ENCODE data around the gene DHRS11.

The DHRS11 gene, protein sequence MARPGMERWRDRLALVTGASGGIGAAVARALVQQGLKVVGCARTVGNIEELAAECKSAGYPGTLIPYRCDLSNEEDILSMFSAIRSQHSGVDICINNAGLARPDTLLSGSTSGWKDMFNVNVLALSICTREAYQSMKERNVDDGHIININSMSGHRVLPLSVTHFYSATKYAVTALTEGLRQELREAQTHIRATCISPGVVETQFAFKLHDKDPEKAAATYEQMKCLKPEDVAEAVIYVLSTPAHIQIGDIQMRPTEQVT

DNA sequence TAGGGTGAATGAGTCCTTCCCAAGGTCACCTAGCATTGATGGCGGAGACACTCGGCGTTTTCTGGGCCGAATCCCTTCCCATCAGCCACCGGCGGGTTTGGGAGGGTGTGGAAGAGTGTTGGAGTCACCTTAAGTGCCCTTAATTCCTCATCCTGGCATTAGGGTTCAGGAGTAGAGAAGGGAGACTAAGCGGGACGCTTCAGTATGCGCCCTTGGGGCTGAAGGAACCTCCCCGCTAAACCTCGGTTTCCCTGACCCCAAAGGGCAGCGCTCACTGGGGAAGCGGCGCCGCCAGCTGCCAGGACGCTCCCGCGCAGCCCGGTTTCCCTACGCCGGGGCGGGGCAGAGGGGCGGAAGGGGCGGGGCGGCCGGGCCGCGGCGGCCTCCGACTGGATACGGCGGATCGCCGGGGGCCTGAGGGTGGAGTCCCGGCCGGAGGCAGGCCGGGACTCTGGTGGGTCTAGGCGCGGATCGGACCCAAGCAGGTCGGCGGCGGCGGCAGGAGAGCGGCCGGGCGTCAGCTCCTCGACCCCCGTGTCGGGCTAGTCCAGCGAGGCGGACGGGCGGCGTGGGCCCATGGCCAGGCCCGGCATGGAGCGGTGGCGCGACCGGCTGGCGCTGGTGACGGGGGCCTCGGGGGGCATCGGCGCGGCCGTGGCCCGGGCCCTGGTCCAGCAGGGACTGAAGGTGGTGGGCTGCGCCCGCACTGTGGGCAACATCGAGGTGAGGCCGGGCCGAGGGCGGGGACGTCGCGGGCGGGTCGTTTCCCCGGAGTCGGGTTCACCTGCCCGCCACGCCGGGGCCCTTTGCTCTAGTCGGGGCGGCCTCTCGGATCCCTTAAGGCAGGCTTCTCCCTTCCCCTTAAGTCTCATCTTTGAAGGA is at the start of gene DHRS11:
TSS of gene DHRS11 (plus strand) at position 446 of the 882 bp plus-strand sequence. CDS start at position 577, 131 bp downstream.
- peak; percentile 19 to 71 (median 55) for DNase-seq

DNA sequence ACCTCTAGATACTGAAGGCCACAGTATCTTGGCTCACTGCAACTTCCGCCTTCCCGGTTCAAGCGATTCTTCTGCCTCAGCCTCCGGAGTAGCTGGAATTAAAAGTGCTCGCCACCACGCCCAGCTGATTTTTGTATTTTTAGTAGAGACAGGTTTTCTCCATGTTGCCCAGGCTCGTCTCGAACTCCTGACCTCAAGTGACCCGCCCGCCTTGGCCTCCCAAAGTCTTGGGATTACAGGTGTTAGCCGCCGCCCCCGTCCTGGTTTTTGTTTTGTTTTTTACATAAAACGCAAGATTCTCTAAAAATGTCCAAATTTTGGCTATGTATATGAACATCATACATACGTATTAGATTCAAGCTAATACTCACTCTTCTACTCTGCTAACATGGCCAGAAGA is 48.9 kb upstream of the DHRS11 start:
- no peak for DNase-seq

DNA sequence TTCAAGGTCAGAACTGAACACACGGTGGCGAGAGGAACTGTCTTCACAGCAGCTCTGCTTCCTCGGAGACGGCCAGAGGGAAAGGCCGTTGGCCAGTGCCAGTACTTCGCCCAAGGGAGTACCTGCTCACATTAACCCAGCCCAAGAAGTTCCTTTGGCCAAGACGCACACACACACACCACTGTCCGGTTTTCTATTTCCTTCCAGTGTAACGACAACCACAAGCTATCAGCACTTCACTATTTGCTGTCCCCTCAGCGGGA is 47.7 kb upstream of the DHRS11 start:
- DNase-seq: no peak

DNA sequence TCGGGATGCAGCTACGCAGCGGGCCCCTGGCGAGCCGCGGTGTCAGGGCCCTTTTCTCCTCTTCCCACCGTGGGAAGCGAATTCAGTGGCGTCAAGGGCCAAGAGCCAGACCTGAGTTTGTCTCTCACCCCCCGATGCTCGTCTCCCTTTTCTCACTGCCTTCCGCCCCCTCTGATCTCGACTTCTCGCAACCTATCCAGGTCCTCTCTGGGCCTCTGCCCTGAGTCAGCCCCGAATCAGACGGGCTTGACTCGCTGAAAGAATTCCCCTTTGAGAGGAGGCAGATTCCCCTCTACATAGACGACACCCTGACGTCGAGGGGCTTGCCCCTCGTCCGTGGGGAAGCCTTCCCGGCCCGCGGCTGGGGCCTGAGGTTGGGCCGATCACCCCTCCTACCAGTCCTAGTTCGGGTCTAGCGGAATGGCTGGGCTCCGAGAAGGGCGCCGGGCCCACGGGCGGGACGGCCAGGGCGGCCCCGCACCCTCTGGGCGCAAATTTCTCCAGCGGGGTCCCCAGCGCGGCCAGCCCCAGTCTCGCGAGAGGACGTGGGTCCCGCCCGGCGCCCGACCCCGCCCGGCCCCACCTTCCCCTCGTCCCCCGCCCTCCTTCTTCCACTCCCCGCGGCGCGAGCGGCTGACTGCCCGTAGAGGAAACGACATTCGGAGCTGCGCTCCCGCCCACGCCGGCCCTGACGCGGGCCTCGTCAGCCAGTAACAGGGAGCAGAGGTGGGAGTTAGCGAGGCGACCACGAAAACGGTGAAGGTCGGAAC is 47.2 kb upstream of the DHRS11 start, which contains the start of gene GGNBP2:
TSS of gene GGNBP2 (plus strand) at position 613 of the 770 bp plus-strand sequence. CDS start 806 bp downstream, outside the sequence.
- DNase-seq: peak; percentile 79 to 92 (median 89)

DNA sequence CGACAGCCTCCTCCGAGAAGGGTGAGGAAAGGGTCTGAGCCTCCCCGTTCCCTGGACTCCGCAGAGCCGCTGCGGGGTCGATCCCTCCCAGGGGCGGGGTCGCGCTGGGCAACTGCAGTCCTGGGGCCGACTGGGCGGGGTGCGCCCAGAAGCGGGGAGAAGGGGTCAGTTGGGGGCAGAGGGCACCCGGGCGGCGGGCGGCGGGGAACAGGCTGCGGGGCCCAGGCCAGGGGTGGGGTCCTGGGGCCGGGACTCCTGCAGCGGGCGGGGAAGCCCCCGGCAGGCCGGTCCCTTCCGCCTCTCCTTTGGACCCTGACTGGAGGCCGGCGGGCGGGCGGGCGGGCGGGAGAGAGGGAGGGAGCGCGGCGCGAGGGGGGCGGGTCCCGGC is 46.6 kb upstream of the DHRS11 start:
- DNase-seq: no peak

DNA sequence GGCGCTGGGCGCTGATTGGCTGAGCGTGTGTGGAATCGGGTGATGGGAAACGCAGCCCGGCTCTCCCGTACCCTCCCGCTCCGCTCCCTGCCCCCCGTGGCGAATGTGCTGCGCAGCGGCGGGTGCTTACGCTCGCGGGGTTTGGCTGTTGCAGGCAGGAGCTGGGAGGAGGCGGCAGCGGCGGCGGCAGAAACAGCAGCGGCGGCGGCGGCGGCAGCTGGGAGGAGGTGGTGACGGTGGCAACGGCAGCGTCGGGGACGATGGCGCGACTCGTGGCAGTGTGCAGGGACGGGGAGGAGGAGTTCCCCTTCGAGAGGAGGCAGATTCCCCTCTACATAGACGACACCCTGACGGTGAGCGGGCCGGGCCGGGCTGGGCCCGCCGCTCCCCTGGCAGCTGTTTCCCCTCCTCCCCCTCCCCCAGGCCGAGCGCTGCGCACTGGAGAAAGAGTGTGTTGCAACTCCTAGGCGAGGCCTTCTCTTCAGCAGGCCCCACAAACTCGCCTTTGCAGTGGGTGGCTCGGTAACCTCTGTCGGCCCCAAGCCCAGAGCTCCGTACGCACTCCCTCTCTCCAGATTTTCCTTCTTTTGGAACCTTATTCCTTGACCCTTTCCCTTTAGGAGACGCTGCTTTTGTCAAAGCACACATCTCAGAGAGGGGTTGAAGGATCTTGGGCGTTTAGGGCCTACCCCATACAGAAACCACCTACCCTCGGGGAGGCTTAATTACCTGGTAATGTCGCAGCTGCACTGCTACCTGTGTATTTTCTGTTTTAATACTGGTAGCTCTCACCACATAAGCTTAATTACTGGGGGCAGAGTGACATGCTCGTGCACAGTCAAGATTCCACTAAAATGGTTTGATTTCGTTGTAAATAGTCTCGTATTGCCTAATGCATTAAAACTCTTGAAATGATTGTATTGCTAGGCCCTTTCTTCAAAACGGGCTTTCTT is 45.9 kb upstream of the DHRS11 start:
- DNase-seq: peak; percentile 93 to 97 (median 96)

DNA sequence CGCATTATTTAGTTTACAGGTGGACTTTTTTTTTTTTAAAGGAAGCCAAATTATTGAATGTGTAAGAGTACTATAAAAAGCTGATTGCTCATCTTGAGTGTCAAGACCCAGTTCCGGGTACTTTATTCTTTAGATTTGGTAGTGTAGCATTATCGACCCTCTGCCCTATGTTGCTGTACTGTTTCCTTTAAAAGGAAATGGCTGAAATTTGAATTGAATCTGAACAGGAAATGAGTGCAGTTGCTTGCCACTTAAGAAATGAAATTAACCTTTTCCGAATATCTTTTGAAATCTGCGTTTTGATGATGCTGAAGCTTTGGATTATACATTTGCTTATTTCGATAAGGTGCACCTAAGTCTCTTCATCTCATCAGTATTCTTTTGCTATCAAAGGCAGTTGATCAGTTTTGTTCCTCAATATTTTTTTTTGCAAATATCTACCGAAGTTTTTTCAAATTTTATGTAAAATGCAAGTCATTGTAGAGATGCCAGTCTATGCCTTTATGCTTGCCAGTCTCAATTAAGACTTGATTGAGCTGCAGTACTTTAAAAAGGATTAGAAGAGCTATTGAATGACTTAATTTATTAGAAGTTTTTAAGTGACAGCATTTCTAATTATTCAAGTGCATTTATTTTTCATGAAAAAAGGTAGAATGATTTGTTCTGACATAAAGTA is 45.1 kb upstream of the DHRS11 start:
- peak in 1 of 6 experiments; percentile 51 for DNase-seq

DNA sequence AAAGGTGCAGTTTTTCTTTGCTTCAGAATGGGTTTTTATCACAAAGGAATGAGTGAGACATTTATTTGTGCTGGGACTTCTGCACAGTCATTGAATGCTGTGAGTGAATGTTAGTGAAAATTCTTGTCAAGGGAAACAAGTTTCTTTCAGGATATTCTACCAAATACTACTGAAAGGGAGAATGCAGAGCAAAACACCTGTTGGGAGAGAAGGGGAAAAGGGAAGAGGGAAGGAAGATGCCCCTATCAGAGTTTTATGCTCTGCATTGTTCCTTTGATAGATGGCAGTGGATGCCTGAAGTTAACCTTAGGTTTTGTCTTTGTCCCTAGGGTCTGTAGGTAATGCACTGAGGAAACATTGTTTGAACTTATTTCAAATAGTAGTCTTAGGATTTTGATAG is 43.9 kb upstream of the DHRS11 start:
- no peak for DNase-seq

DNA sequence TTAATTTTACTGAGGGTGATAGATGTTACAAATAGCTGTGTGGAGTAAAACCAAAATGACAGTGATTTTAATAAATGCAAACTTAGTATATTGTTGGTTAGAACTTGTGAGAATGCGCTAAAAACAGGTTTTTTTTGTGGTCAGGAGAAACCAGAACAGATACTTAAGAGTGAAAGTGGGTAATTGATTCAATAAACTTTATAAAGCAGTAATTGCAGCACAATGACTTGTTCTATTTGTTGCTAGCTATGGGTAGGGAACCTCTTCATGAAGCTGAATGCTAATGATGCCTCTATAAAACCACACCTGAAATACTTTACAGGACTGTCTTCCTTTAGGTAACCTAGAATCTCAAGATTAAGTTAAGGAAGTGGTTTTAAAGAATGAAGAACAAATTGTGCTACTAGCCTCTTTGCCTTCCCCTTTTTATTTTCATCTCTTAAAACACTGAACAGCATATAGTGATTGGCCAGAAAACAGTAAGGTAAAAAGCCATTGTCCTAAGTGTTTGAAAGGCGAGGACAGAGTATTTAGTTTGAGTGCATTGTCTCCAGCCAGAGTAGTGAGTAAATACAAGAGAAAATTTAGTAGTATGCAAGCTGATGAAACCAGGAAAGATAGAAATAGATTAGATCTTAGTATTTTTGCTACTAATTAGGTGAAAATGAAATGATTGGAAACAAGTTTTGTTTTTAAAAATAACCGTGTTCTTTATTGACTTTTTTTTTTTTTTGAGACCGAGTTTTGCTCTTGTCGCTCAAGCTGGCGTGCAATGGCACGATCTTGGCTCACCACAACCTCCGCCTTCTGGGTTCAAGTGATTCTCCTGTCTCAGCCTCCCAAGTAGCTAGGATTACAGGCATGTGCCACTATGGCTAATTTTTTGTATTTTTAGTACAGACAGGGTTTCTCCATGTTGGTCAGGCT is 40.9 kb upstream of the DHRS11 start:
- DNase-seq: peak in 3 of 6 experiments; percentile 53 to 76 (median 54)

DNA sequence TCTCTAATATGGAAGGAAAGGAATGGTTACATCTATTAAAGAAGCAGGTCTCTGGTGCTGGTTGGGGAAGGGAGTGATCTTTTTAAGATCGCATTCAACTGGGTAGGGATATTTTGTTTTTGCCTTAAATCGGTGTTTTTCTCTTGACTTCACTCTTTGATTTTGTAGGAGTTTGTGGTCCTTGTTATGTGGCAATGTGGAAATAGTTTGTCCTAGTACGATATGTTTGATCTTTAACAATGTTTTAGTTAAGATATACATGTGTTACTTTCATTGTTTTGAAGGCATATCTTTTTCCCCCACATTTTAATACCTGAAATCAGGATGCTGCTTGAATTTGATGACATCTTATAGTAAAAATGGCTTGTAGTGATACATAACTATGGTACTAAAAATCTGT is 38.2 kb upstream of the DHRS11 start:
- DNase-seq: peak in 3 of 6 experiments; percentile 6 to 47 (median 41)

DNA sequence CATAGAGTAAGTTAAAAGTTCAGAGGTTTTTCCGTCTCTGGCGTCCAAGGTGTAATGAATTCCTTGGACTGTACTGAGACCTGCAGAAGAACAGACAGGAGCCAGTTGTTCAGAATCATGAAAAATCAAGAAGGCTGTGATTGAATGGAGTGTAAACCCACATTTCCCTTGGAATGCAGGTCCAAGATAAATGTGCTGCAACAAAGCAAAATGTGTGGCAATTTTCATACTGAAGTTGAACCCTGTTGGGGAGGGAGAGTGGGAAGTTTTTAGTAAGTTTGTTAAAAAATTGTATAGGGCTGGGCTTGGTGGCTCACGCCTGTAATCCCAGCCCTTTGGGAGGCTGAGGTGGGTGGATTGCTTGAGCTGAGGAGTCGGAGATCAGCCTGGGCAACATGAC is 25.6 kb upstream of the DHRS11 start:
- DNase-seq: no peak

DNA sequence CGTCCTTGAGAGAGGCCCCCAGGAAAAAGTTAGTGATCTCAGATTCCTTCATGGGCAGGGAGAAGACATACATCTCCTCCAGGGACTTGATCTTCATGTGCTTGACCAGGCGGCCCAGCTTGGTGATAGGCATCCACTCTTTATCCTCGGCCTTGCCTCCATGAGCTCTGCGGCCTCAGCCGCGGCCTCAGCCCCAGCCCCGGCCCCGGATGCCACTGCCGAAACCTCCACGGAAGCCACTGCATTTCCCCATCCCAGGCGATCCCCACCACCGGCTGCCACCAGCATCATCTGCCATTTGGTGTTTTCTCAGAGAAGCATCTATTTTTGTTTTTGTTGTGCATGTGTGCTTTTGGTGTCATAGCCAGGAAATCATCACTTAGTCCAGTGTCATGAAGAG is 16.7 kb upstream of the DHRS11 start:
- DNase-seq: no peak

DNA sequence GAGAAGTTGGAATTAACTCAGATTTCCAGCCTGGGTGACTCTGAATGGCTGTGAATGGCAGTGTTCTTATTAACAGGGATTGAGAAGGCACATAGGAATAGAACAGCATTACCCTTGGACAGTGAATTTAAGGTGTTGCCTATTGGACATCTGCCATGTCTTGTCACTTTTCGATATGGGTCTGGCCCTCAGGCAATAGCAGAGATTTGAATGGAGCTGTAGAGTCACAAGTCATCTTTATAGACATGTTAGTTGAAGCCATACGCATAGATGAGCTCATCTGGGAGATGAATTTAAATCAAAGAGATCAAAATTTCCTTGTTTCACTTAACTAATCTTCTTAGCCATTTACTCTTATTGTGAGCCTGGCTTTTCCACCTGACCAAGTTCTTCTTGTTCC is 14.9 kb upstream of the DHRS11 start:
- no peak for DNase-seq

DNA sequence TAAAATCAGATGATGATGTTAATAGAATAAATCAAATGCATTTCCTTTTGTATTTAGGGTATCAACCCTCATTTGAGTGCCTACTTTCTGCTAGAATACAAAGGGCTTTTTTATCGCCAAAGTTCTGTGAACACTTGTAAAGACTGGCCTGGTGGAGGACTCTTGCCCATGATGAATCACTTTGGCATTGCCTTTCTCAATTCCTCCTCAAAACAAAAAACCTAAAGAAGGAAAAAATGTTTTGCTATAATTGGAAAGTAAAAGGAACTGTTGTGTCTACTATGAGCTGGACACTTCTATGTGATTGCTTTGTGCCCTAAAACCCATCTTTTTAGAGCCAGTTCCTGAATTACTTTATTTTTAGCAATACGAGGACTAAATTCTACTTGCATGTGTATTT is 13.0 kb upstream of the DHRS11 start:
- DNase-seq: no peak

DNA sequence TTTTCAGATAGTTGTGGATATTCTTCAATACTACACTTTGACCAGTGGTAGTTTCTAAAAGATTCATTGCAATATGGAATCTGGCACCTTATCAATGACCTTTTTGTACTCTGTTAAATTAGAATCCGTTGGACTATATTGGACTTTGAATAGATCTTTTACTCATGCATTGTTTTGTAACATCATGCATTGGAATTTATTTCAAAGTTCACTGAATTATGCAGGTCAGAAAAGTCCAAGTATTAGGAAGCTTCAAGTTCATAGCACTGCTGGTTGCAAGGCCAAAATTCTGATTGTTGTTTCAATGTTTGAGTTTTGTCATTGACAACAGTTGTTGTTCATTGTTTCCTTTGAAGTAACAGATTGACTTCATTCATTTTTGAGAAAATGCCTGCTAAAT is 7.9 kb upstream of the DHRS11 start:
- no peak for DNase-seq

DNA sequence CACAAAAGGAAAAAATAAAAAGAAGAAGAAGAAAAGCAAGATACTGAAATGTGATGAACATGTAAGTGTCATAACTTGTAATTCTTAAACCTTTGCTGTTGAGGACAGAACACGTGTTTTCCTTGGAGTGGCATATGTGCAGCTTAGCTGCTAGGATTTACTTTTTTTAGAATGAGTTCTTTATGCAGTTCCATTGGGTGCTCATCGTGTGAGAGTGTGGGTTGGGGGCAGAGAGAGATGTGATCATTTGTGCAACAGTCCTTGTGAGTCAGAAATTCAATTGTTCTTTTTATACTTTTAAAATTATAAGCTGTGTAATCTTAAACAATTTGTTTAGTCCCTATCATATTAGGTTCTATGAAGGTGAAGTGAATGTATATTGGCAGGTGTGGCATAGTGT is 5.5 kb upstream of the DHRS11 start:
- DNase-seq: no peak

DNA sequence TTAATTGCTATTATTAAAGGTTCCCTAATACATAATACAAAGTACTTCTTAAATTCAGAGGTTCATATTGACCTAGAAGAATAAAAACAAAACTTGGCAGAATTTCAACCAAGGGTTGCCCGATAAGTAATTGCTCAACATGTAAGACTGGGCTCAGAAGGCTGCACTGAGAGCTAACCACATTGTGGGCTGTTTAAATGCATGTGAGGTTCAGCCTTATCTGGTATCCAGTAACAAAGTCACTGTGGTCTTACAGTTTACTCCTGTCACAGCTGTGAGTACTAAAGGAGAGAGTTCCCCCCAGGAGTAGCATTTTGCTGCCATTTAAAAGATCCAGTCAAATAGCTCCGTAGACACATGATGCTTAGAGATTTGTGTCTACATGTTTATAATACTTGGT is 1.6 kb upstream of the DHRS11 start:
- DNase-seq: no peak

DNA sequence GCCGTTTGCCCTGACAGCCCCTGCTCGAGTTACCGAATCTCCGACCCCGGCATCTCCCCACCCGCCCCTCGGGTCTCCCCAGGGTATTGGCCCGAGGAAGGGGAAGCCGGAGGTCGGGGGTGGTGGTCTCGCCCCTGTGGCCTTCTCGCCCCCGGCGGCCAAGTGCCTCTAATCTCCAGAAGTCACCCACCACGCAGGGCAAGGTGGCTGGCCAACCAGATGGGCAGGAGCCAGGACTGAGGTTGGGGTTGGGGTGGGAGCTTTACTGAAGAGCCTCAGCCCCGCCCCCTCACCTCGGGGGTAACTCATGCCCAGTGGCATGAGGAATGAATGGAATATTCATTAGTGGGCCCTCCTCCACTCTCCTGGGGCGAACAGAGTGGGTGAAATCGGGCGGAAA is 637 bp downstream of the DHRS11 start:
- no peak for DNase-seq

DNA sequence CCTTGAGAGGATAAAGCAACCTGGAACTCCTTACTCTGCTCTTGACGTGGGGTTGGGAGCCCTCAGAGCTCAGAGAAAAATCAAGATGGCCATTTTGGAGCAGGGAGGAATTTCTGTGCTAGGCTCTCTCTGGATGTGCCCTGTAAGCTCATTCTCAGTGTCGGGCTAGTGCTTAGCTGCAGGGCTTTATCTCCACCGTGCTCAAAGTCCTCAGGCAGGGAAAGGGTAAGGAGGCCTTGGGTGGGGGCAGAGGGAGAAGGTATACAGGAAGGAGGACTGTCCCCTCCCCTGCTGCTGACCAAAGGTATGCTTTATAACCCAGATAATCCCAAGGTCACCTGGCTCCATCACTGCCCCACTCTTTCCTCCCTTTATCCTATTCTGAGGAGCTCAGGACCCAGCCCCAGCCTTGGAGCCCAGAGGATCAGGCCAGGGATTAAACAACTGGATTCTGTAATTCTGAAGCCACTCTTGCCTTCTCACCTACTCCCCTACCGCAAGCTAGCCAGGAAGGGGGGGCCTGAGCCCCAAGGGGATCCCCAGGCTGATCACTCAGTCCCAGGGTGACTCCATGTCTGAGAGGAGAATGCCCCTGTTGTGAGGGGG is 1.1 kb downstream of the DHRS11 start:
- no peak for DNase-seq

DNA sequence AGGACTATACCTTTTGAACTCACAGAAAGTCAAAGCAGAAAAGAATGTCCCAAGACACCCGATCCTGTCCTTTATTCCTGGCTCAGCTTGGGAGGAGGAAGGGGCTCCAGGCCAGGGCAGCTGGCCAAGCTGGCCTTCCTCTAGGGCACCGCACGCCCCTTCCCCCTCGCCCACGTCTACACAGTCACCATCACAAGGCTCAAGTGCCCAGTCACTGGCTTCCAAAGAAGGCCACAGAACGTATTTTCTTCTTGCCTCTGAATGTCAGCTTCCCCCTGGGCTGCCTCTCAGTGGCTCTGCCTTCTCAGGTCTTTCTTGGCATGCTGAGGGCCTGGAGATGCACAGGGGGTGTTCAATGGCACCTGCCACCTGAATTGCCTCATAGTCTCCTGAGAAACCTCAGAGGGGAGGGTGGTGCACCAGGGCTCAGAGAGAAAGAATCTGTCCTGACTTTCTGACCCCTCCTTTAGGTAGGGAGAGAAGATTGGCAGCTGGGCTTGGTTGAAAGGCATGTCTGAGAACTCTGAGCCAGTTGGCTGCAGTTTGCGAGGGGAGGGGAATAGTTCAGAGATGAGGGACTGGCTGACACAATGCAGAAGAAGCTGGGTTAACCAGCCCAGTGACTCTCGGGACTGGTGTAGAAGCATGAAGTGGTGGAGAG is 2.1 kb downstream of the DHRS11 start:
- no peak for DNase-seq
